ENCODE results near the gene MAP4K2.
"Not testable (repeated sequence)": the region's sequence is repeated elsewhere in the genome, so short reads cannot be mapped to it uniquely, and the experiment has no call there.

The MAP4K2 gene

GRCh38 chr11:64803158-64803845, at the start of gene MAP4K2:
Gene MAP4K2 (minus strand): TSS chr11:64803214. CDS start chr11:64803149, 65 bp downstream.
- DNase-seq (ENCODE audit: low spot score) = peak; percentile 87

GRCh38 chr11:64851831-64852351, 48.9 kb upstream of the MAP4K2 start:
- DNase-seq (ENCODE audit: low spot score) = peak; percentile 53

GRCh38 chr11:64850979-64851567, 48.1 kb upstream of the MAP4K2 start:
- DNase-seq (ENCODE audit: low spot score) = no peak

GRCh38 chr11:64849598-64850356, 46.8 kb upstream of the MAP4K2 start:
- DNase-seq (ENCODE audit: low spot score) = peak; percentile 65

GRCh38 chr11:64848826-64849597, 46.0 kb upstream of the MAP4K2 start:
- DNase-seq (ENCODE audit: low spot score) = peak; percentile 49

- no peak for DNase-seq (ENCODE audit: low spot score)
Measured at GRCh38 chr11:64848214-64848825, 45.3 kb upstream of the MAP4K2 start.

GRCh38 chr11:64846998-64847666, 44.1 kb upstream of the MAP4K2 start:
- peak; percentile 96 for DNase-seq (ENCODE audit: low spot score)

- DNase-seq (ENCODE audit: low spot score) = not testable (repeated sequence)
Measured at GRCh38 chr11:64845776-64846129, 42.7 kb upstream of the MAP4K2 start.

GRCh38 chr11:64845129-64845775, 42.2 kb upstream of the MAP4K2 start:
- DNase-seq (ENCODE audit: low spot score) = no peak

- DNase-seq (ENCODE audit: low spot score) = peak; percentile 49
Measured at GRCh38 chr11:64844330-64845128, 41.5 kb upstream of the MAP4K2 start, which contains the start of gene CDC42BPG. Gene CDC42BPG (minus strand): TSS chr11:64844653. CDS start chr11:64844569, 84 bp downstream.

GRCh38 chr11:64843686-64844329, 40.8 kb upstream of the MAP4K2 start:
- DNase-seq (ENCODE audit: low spot score) = peak; percentile 48

- DNase-seq (ENCODE audit: low spot score) = no peak
Measured at GRCh38 chr11:64842851-64843685, 40.1 kb upstream of the MAP4K2 start.

- no peak for DNase-seq (ENCODE audit: low spot score)
Measured at GRCh38 chr11:64842366-64842759, 39.3 kb upstream of the MAP4K2 start.

- no peak for DNase-seq (ENCODE audit: low spot score)
Measured at GRCh38 chr11:64841592-64842365, 38.8 kb upstream of the MAP4K2 start.

- no peak for DNase-seq (ENCODE audit: low spot score)
Measured at GRCh38 chr11:64839887-64840782, 37.1 kb upstream of the MAP4K2 start.

- DNase-seq (ENCODE audit: low spot score) = no peak
Measured at GRCh38 chr11:64839335-64839734, 36.3 kb upstream of the MAP4K2 start.

Data from cerebellar cortex (tissue), 1 donor.